HepG2 (cell line): ENCODE measurements around the gene PIEZO2. TPM values are rescaled to one million over a fixed set of nuclear protein-coding genes. Genes with fewer than 3 reads are reported as not detected.

ENCODE experiments used
- ATAC-seq: fragments of 200-7000 bp; cut with Tn5 transposase; 3 replicates; pipeline ENCODE4 v1.9.1; 2020; ENCODE audit warnings: mild to moderate bottlenecking, moderate library complexity
- BruUV-seq: library from RNA; stranded (reverse); fragments of 400-500 nt; replicated peaks from 2 replicates; lab custom pipeline; 2021; lab: Mats Ljungman, UMichigan
- CTCF ChIA-PET: fragments of 300-600 bp; formaldehyde crosslinking; extraction: SDS; loops from one replicate; lab custom pipeline; 2021; ENCODE audit warnings: low total read pairs, inconsistent platforms, low intra/inter-chr PET ratio; lab: Yijun Ruan, JAX
- POLR2A ChIA-PET: fragments of 350-600 bp; sonication (Branson Sonifier 250); formaldehyde crosslinking; loops from one replicate; lab custom pipeline; 2020; ENCODE audit warnings: antibody characterized with exemption, inconsistent platforms; lab: Yijun Ruan, JAX
- DNase-seq: peaks from one replicate; pipeline ENCODE4 v3.0.0-alpha.2; 2015; ENCODE audit warnings: low spot score
- FAIRE-seq: peaks from 3 replicates; lab custom pipeline; 2011; peaks lifted over from hg19 to GRCh38; lab: Jason Lieb, UNC
- H2AFZ ChIP-seq: one replicate; pipeline ENCODE4 v1.6.1; 2011; ENCODE audit warnings: low read length, inconsistent platforms
- H3K27ac ChIP-seq: fragments of 300-600 bp; 3 replicates; pipeline ENCODE4 v1.8.0; 2011; ENCODE audit warnings: mixed run types, mild to moderate bottlenecking, mixed read lengths, low read length, inconsistent platforms; ENCODE audit not compliant: insufficient read depth; ENCODE audit errors: extremely low read length
- H3K27me3 ChIP-seq, 2 experiments: fragments of 200-600 bp in 1 of 2; 2 replicates in 1 of 2; 3 replicates in 1 of 2; pipeline versions ENCODE4 v1.6.0 to v1.8.0; 2011; ENCODE audit warnings: low read length in 2 of 2, mild to moderate bottlenecking in 2 of 2, moderate library complexity in 2 of 2, inconsistent platforms in 1 of 2; ENCODE audit not compliant: insufficient read depth in 2 of 2, control insufficient read depth in 1 of 2
- H3K36me3 ChIP-seq, 2 experiments: fragments of 200-600 bp in 1 of 2; replicated peaks in 1 of 2; 2 replicates in 1 of 2; 3 replicates in 1 of 2; pipeline versions ENCODE4 v1.5.1 to v1.8.0; 2011; ENCODE audit warnings: low read length in 2 of 2, inconsistent platforms in 1 of 2; ENCODE audit not compliant: insufficient read depth in 2 of 2, control insufficient read depth in 1 of 2
- H3K4me1 ChIP-seq: 2 replicates; pipeline ENCODE4 v1.5.1; 2012; ENCODE audit warnings: low read length, inconsistent platforms; ENCODE audit not compliant: insufficient read depth
- H3K4me2 ChIP-seq: 2 replicates; pipeline ENCODE4 v1.6.0; 2011; ENCODE audit warnings: low read depth, low read length, inconsistent platforms
- H3K4me3 ChIP-seq, 3 experiments: fragments of 200-600 bp in 1 of 3; sonication (generic), shearing (Covaris generic) in 1 of 3; replicated peaks in 1 of 3; 2 replicates each; pipeline ENCODE4 v1.5.1; 2011 to 2016; ENCODE audit warnings: low read length in 3 of 3, inconsistent platforms in 2 of 3, low read depth in 2 of 3, mild to moderate bottlenecking in 2 of 3, control low read depth in 1 of 3, mixed read lengths in 1 of 3; ENCODE audit not compliant: insufficient read depth in 1 of 3
- H3K79me2 ChIP-seq: one replicate; pipeline ENCODE4 v1.6.1; 2011; ENCODE audit warnings: low read length, inconsistent platforms; ENCODE audit not compliant: insufficient read depth
- H3K9ac ChIP-seq: 2 replicates; pipeline ENCODE4 v1.6.0; 2011; ENCODE audit warnings: mild to moderate bottlenecking, low read depth, low read length, inconsistent platforms; ENCODE audit not compliant: insufficient read depth
- H3K9me3 ChIP-seq: 2 replicates; pipeline ENCODE4 v1.5.1; 2012; ENCODE audit warnings: mild to moderate bottlenecking, low read length
- H4K20me1 ChIP-seq: 2 replicates; pipeline ENCODE4 v1.6.0; 2011; ENCODE audit warnings: inconsistent platforms, mild to moderate bottlenecking, low read length, moderate library complexity; ENCODE audit not compliant: insufficient read depth
- ADNP ChIP-seq: sonication (generic); formaldehyde crosslinking; IDR thresholded peaks from 2 replicates; pipeline ENCODE4 v1.4.0; 2020; ENCODE audit warnings: missing genetic modification reagents
- CEBPG ChIP-seq: IDR thresholded peaks from 2 replicates; pipeline ENCODE4 v1.6.1; 2016
- ESRRA ChIP-seq: sonication (generic); formaldehyde crosslinking; IDR thresholded peaks from 2 replicates; pipeline ENCODE4 v1.5.1; 2020; ENCODE audit warnings: mild to moderate bottlenecking, low read depth, missing genetic modification reagents
- HOMEZ ChIP-seq: IDR thresholded peaks from 2 replicates; pipeline ENCODE4 v1.6.1; 2016; ENCODE audit warnings: low read depth
- MBD4 ChIP-seq: IDR thresholded peaks from 2 replicates; pipeline ENCODE4 v1.6.1; 2012; ENCODE audit warnings: low read length, inconsistent platforms, borderline replicate concordance
- MTA1 ChIP-seq: sonication (generic); formaldehyde crosslinking; IDR thresholded peaks from 2 replicates; pipeline ENCODE4 v1.4.0; 2020; ENCODE audit warnings: missing genetic modification reagents, mild to moderate bottlenecking, borderline replicate concordance
- PATZ1 ChIP-seq: sonication (generic); formaldehyde crosslinking; IDR thresholded peaks from 2 replicates; pipeline ENCODE4 v1.4.0; 2020; ENCODE audit warnings: missing genetic modification reagents
- PAXIP1 ChIP-seq: sonication (generic); formaldehyde crosslinking; conservative IDR thresholded peaks from 2 replicates; pipeline ENCODE4 v1.4.0; 2020; ENCODE audit warnings: mild to moderate bottlenecking, missing genetic modification reagents, moderate library complexity
- SALL1 ChIP-seq: sonication (generic); formaldehyde crosslinking; IDR thresholded peaks from 2 replicates; pipeline ENCODE4 v1.8.0; 2022; ENCODE audit warnings: mild to moderate bottlenecking, missing genetic modification reagents
- SOX13 ChIP-seq, 3 experiments: fragments of 450-650 bp in 1 of 3; sonication (generic) in 1 of 3; formaldehyde crosslinking in 1 of 3; IDR thresholded peaks in 2 of 3; conservative IDR thresholded peaks in 1 of 3; 2 replicates each; pipeline versions ENCODE4 v1.5.0 to v1.6.1; 2016 to 2020; ENCODE audit warnings: antibody characterized with exemption in 1 of 3, mild to moderate bottlenecking in 1 of 3, missing compliant biosample characterization in 1 of 3, missing genetic modification reagents in 1 of 3, moderate library complexity in 1 of 3
- STAG1 ChIP-seq: sonication (generic); formaldehyde crosslinking; IDR thresholded peaks from 2 replicates; pipeline ENCODE4 v1.4.0; 2020; ENCODE audit warnings: missing genetic modification reagents
- TCF7L2 ChIP-seq: IDR thresholded peaks from 2 replicates; pipeline ENCODE4 v1.6.1; 2011; ENCODE audit warnings: mild to moderate bottlenecking, low read depth, low read length, moderate library complexity
- WGBS: methylation state at CpG from one replicate; pipeline ENCODE4 v1.1.6; 2017; ENCODE audit warnings: low lambda C conversion rate; 5-methylcytosine and 5-hydroxymethylcytosine counted together
- in situ Hi-C: cut with HindIII; loops from 2 replicates; pipeline ENCODE4 v1.10.0; 2017; ENCODE audit warnings: low pct_unique_long_range_greater_than_20kb; ENCODE audit not compliant: extremely low pct_ligation_motif_present
- intact Hi-C: fragments of 100-400 bp; cut with micrococcal nuclease; formaldehyde crosslinking; loops from one replicate; pipeline ENCODE4 v1.10.0; 2022; ENCODE audit not compliant: unreplicated experiment
- polyA plus RNA-seq, 8 experiments: library from polyadenylated mRNA; depleted of rRNA in 3 of 8; stranded (reverse) in 7 of 8; unstranded in 1 of 8; fragments of >200 nt; fragmentation: Illumina TruSeq in 4 of 8; extraction: Trizol in 4 of 8; gene quantifications; 2 replicates each; pipeline versions ENCODE4 v1.2.1 to v1.2.3, GENCODE V29; 2011 to 2016; ENCODE audit warnings: low read depth in 4 of 8, missing spikeins in 1 of 8, mixed read lengths in 1 of 8; ENCODE audit not compliant: insufficient read depth in 1 of 8
- total RNA-seq, 5 experiments: library from RNA; depleted of rRNA; stranded (reverse); fragments of >200 nt; fragmentation: Illumina TruSeq; extraction: Trizol; gene quantifications; 2 replicates each; pipeline ENCODE4 v1.2.3, GENCODE V29; 2016; ENCODE audit warnings: low read depth in 1 of 5

PIEZO2 gene
- total and polyA plus RNA-seq, 2 of the 13 experiments (the other 11 are each of a cell fraction or from before 2014, with no cell fraction given), result 15.2 to 27.2 TPM

- Histone ChIP-seq H3K9me3 (no peaks in the 10 kb centered on the region), H3K4me3 (0 out of 6 replicates have a peak overlapping the region, but pooled peaks of 1 of the 3 experiments have one; percentile 20), H4K20me1 (no peaks in the 10 kb centered on the region), H3K4me1 (peaks cover 51% of the 10 kb centered on the region), H3K36me3 (no peaks in the 10 kb centered on the region), H3K79me2 (no peaks in the 10 kb centered on the region), H2AFZ (no peak overlapping the region), H3K27me3 (no peaks in the 10 kb centered on the region; a peak in 1 of 5 replicates), H3K4me2 (peak overlapping the region; percentile 65), H3K27ac (peak overlapping the region; percentile 27), H3K9ac (0 out of 2 replicates have a peak overlapping the region, but pooled peaks have one; percentile 27)
- BruUV-seq, result no TSS peak
- 7% methylated on average over 6 of the region's 8 CpGs for WGBS
- ChIA-PET CTCF (no interaction called here), POLR2A (interaction anchor here (0.7 to 1.5 kb wide), 3 partner anchors 14 to 1095 kb away, joined by 3 to 10 read pairs (median 3); no protein-coding TSS in a partner anchor)
- in situ Hi-C loops, result no loop called here
- intact Hi-C loops, result no loop called here
- ATAC-seq (peak; percentile 98), DNase-seq (peak; percentile 69), FAIRE-seq (peak; percentile 52)
- 0 out of 2 replicates have a peak, but pooled peaks have one; percentile 64 for TF ChIP-seq ESRRA (CRISPR knock-in tag)
- peak; percentile 50; the same call in 1 of the 2 replicates for TF ChIP-seq CEBPG (CRISPR knock-in tag)
- TF ChIP-seq HOMEZ (CRISPR knock-in tag), result peak; percentile 52; the same call in 1 of the 2 replicates
- TF ChIP-seq MBD4, result no peak
- TF ChIP-seq SALL1, result peak; percentile 72
- no peak for TF ChIP-seq ADNP (CRISPR knock-in tag)
- TF ChIP-seq PAXIP1, result peak; percentile 55
- TF ChIP-seq TCF7L2, result peak; percentile 45; the same call in 1 of the 2 replicates
- peak; percentile 59; the same call in 1 of the 2 replicates for TF ChIP-seq MTA1 (CRISPR knock-in tag)
- peak; percentile 9; the same call in 1 of the 2 replicates for TF ChIP-seq STAG1
- 0 out of 2 replicates have a peak, but pooled peaks have one; percentile 13 for TF ChIP-seq PATZ1
- TF ChIP-seq SOX13 (IDR thresholded peaks at IDR 0.05), result no peak
- TF ChIP-seq SOX13 (CRISPR knock-in tag; conservative IDR thresholded peaks at IDR 0.05 in 1 of 2, IDR thresholded peaks at IDR 0.05 in 1 of 2), result 0 out of 4 replicates have a peak, but pooled peaks of 1 of the 2 experiments have one; percentile 31
Observed at GRCh38 chr18:11055721-11056120, 93.6 kb downstream of the PIEZO2 start.
